CD4-positive, alpha-beta memory T cell (primary cell): ENCODE measurements around the gene CALHM2. TPM values are rescaled to one million over a fixed set of nuclear protein-coding genes. Genes with fewer than 3 reads are reported as not detected.
A peak's percentile ranks its signal among the peaks of the same experiment; 100 is the strongest.

Source experiments
- CTCF ChIA-PET: fragments of 350-600 bp; sonication (Branson Sonifier 250); formaldehyde crosslinking; loops from one replicate; lab custom pipeline; 2021; ENCODE audit warnings: inconsistent platforms; ENCODE audit not compliant: partially characterized antibody; lab: Charles Lee
- POLR2A ChIA-PET: fragments of 350-600 bp; sonication (Branson Sonifier 250); formaldehyde crosslinking; loops from one replicate; lab custom pipeline; 2021; ENCODE audit not compliant: partially characterized antibody; lab: Charles Lee
- DNase-seq, 5 donors: peaks; one replicate each; pipeline versions ENCODE4 v3.0.0 to v3.0.0-alpha.2; 2020 to 2022; ENCODE audit warnings: mixed read lengths in 1 of 5
- H3K27ac ChIP-seq: one replicate; pipeline ENCODE4 v1.7.0; 2013; ENCODE audit warnings: low read depth, low read length
- H3K27me3 ChIP-seq: 2 replicates; pipeline ENCODE4 v1.7.0; 2013; ENCODE audit warnings: mild to moderate bottlenecking, low read length, moderate library complexity; ENCODE audit not compliant: insufficient read depth
- H3K36me3 ChIP-seq: 2 replicates; pipeline ENCODE4 v1.7.0; 2013; ENCODE audit warnings: mild to moderate bottlenecking, low read length, moderate library complexity; ENCODE audit not compliant: insufficient read depth
- H3K4me1 ChIP-seq: 2 replicates; pipeline ENCODE4 v1.7.0; 2013; ENCODE audit warnings: mild to moderate bottlenecking, low read length, moderate library complexity; ENCODE audit not compliant: insufficient read depth
- H3K4me3 ChIP-seq, 2 donors: one replicate each; pipeline ENCODE4 v1.7.0; 2013; ENCODE audit warnings: low read length in 2 of 2, mild to moderate bottlenecking in 1 of 2
- H3K9me3 ChIP-seq, 2 donors: one replicate each; pipeline ENCODE4 v1.7.0; 2013; ENCODE audit warnings: low read length in 2 of 2, control low read depth in 1 of 2; ENCODE audit not compliant: control insufficient read depth in 1 of 2
- H3K27ac Mint-ChIP-seq, 7 donors: one replicate each; pipeline ENCODE4 v1.8.0; 2020 to 2021; ENCODE audit warnings: mixed read lengths in 7 of 7, mild to moderate bottlenecking in 6 of 7, inconsistent platforms in 3 of 7, moderate library complexity in 3 of 7
- H3K27me3 Mint-ChIP-seq, 2 donors: one replicate each; pipeline ENCODE4 v1.8.0; 2020 to 2021; ENCODE audit warnings: mixed read lengths in 2 of 2
- H3K36me3 Mint-ChIP-seq, 2 donors: one replicate each; pipeline ENCODE4 v1.8.0; 2020 to 2021; ENCODE audit warnings: mixed read lengths in 2 of 2, inconsistent platforms in 1 of 2, mild to moderate bottlenecking in 1 of 2
- H3K4me1 Mint-ChIP-seq, 4 donors: one replicate each; pipeline ENCODE4 v1.8.0; 2020 to 2021; ENCODE audit warnings: mixed read lengths in 4 of 4, mild to moderate bottlenecking in 1 of 4
- H3K4me3 Mint-ChIP-seq, 8 donors: one replicate each; pipeline ENCODE4 v1.8.0; 2020 to 2021; ENCODE audit warnings: mixed read lengths in 8 of 8, mild to moderate bottlenecking in 7 of 8, moderate library complexity in 6 of 8, inconsistent platforms in 3 of 8
- H3K9me3 Mint-ChIP-seq, 8 donors: one replicate each; pipeline ENCODE4 v1.8.0; 2020 to 2021; ENCODE audit warnings: mixed read lengths in 8 of 8, mild to moderate bottlenecking in 5 of 8, inconsistent platforms in 3 of 8, moderate library complexity in 1 of 8
- intact Hi-C: fragments of 100-400 bp; cut with micrococcal nuclease; formaldehyde crosslinking; loops from one replicate; pipeline ENCODE4 v1.15.1; 2023
- polyA plus RNA-seq, 2 donors: library from polyadenylated mRNA; unstranded; fragments of 300-500 nt; fragmentation: Illumina TruSeq; gene quantifications; one replicate each; pipeline ENCODE4 v1.2.3, GENCODE V29; 2021
- total RNA-seq, 2 experiments: library from RNA; stranded (reverse); gene quantifications; one replicate each; pipeline ENCODE4 v1.2.3, GENCODE V29; 2021

The CALHM2 gene
- total and polyA plus RNA-seq, 4 experiments from 2014 or later = 40.3 to 84.6 (median 72.7) TPM

DNA sequence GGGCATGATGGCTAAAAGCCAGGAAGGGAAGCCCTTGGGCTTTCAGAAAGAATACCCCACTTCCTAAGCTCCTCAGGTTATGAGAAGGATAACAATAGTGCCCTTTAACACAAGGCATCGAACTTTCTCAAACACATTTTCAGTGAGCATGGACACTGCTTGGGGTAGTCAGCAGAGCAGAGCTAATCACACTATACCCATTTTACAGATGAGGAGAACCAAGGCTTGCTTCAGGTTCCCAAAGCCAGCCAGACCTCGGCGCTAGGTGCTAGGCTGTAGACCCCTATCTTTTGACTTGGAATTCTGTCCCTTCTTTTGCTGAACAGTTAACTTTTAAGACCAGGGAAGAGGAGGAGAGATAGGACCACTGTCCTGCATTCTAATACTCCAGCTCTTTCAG, 43.2 kb upstream of the CALHM2 start:
- no peak overlapping the region for H3K4me3 ChIP-seq
- DNase-seq = no peak
- intact Hi-C loops = no loop called here
- ChIA-PET POLR2A (no interaction called here), CTCF (interaction anchor here (1.7 to 1.8 kb wide), 2 partner anchors 8 to 9 kb away, joined by 6 read pairs; no protein-coding TSS in a partner anchor)
- H3K9me3 Mint-ChIP-seq = peaks cover 0 to 1% (median 0%) of the 10 kb centered on the region in 8 donors
- H3K27me3 Mint-ChIP-seq = peaks cover 25 to 28% of the 10 kb centered on the region in 2 donors
- peaks cover 20% of the 10 kb centered on the region for H3K4me1 ChIP-seq
- no peaks in the 10 kb centered on the region for H3K9me3 ChIP-seq
- peaks cover 19% of the 10 kb centered on the region for H3K27me3 ChIP-seq
- H3K27ac Mint-ChIP-seq = no peak overlapping the region
- peaks cover 5 to 31% (median 18%) of the 10 kb centered on the region in 4 donors for H3K4me1 Mint-ChIP-seq
- H3K36me3 Mint-ChIP-seq = no peaks in the 10 kb centered on the region
- peak overlapping the region in 7 of 8 donors; percentile 21 to 80 (median 73) for H3K4me3 Mint-ChIP-seq
- H3K36me3 ChIP-seq = no peaks in the 10 kb centered on the region
- H3K27ac ChIP-seq = no peak overlapping the region

- Histone ChIP-seq H3K27me3 (peaks cover 19% of the 10 kb centered on the region), H3K27ac (no peak overlapping the region), H3K9me3 (no peaks in the 10 kb centered on the region), H3K4me3 (peak overlapping the region in 1 of 2 donors; percentile 32), H3K4me1 (peaks cover 21% of the 10 kb centered on the region), H3K36me3 (no peaks in the 10 kb centered on the region)
- Mint-ChIP-seq H3K4me3 (peak overlapping the region; percentile 61 to 80 (median 76)), H3K36me3 (no peaks in the 10 kb centered on the region), H3K4me1 (peaks cover 6 to 36% (median 20%) of the 10 kb centered on the region in 4 donors), H3K9me3 (peaks cover 0 to 1% (median 0%) of the 10 kb centered on the region in 8 donors), H3K27me3 (peaks cover 22 to 27% of the 10 kb centered on the region in 2 donors), H3K27ac (no peak overlapping the region)
- DNase-seq = peak in 4 of 5 donors; percentile 16 to 48 (median 30)
- CTCF ChIA-PET = interaction anchor here (1.8 to 2.5 kb wide), 3 partner anchors 9 to 77 kb away, joined by 6 to 13 read pairs (median 9); no protein-coding TSS in a partner anchor
- intact Hi-C loops = no loop called here
- POLR2A ChIA-PET = interaction anchor here (1.6 kb wide), 1 partner anchor 90 kb away, joined by 4 read pairs; no protein-coding TSS in a partner anchor
Measured at GRCh38 chr10:103493916-103494877, 42.0 kb upstream of the CALHM2 start.

- peak within 1 kb of the TSS; percentile 81 to 91 (median 84) for H3K4me3 Mint-ChIP-seq
- H3K9me3 Mint-ChIP-seq = peaks cover 0 to 1% (median 0%) of the 10 kb centered on the region in 8 donors
- peaks cover 21% of the 10 kb centered on the region for H3K4me1 ChIP-seq
- H3K4me1 Mint-ChIP-seq = peaks cover 6 to 36% (median 20%) of the 10 kb centered on the region in 4 donors
- CTCF ChIA-PET = interaction anchor here (1.8 to 2.5 kb wide), 3 partner anchors 10 to 160 kb away, joined by 5 to 13 read pairs (median 9); no protein-coding TSS in a partner anchor
- no peaks in the 10 kb centered on the region for H3K36me3 Mint-ChIP-seq
- intact Hi-C loops = no loop called here
- no peaks in the 10 kb centered on the region for H3K36me3 ChIP-seq
- DNase-seq = peak in 4 of 5 donors; percentile 26 to 59 (median 26)
- H3K27me3 Mint-ChIP-seq = peaks cover 22 to 27% of the 10 kb centered on the region in 2 donors
- peak within 1 kb of the TSS in 1 of 2 donors; percentile 32 for H3K4me3 ChIP-seq
- H3K27ac ChIP-seq = no peak within 1 kb of the TSS
- peaks cover 19% of the 10 kb centered on the region for H3K27me3 ChIP-seq
- POLR2A ChIA-PET = interaction anchor here (0.7 to 1.6 kb wide), 2 partner anchors 14 to 91 kb away, joined by 3 to 4 read pairs; no protein-coding TSS in a partner anchor
- no peaks in the 10 kb centered on the region for H3K9me3 ChIP-seq
- H3K27ac Mint-ChIP-seq = peak within 1 kb of the TSS in 5 of 7 donors; percentile 21 to 78 (median 36)
Measured at GRCh38 chr10:103493362-103493915, 41.3 kb upstream of the CALHM2 start, which contains the start of gene NEURL1. Gene NEURL1 (plus strand): TSS chr10:103493705. CDS start chr10:103494388, 683 bp downstream.

DNA sequence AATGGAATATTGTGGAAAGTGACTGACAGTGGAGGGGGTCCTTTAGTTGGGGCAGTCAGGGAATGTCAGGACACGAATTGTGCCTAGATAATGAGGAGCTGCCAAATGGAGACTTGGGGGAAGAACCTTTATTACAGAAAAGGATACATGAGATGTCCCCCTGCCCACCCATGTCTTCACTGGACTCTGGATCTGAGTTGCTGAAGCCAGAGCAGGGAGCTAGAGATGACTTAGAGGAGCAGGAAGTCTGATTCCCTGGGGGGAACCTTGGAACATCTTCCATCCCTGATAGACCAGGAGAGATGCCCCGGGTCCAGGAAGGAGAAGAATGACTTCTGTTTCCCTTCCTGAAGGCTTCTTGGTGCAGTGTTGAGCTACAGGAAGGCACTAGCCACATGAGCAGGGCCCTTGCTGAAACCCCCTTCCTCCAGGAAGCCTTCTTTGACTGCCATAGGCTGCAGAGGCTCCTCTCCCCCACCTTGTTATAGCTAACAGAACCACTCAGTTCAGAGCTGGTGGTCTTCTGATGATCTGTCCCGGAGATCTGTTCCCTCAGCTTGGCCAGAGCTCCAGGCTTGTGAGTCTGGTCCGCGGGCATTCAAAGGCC, 40.6 kb upstream of the CALHM2 start:
- intact Hi-C loops = no loop called here
- peak overlapping the region in 2 of 7 donors; percentile 21 to 46 for H3K27ac Mint-ChIP-seq
- H3K4me1 ChIP-seq = peaks cover 21% of the 10 kb centered on the region

GRCh38 chr10:103491729-103492364, 39.7 kb upstream of the CALHM2 start:
- no peak for DNase-seq
- Histone ChIP-seq H3K27ac (no peak overlapping the region), H3K4me1 (peaks cover 21% of the 10 kb centered on the region), H3K4me3 (no peak overlapping the region), H3K36me3 (no peaks in the 10 kb centered on the region), H3K9me3 (no peaks in the 10 kb centered on the region), H3K27me3 (peaks cover 19% of the 10 kb centered on the region)
- POLR2A ChIA-PET = no interaction called here
- intact Hi-C loops = no loop called here
- H3K9me3 Mint-ChIP-seq = no peaks in the 10 kb centered on the region
- peak overlapping the region in 4 of 8 donors; percentile 1 to 91 (median 42) for H3K4me3 Mint-ChIP-seq
- CTCF ChIA-PET = interaction anchor here (1.1 to 2.7 kb wide), 6 partner anchors 8 to 656 kb away, joined by 4 to 13 read pairs (median 6); no protein-coding TSS in a partner anchor
- H3K36me3 Mint-ChIP-seq = no peaks in the 10 kb centered on the region
- peak overlapping the region in 1 of 7 donors; percentile 8 for H3K27ac Mint-ChIP-seq
- H3K27me3 Mint-ChIP-seq = peaks cover 19 to 20% of the 10 kb centered on the region in 2 donors
- H3K4me1 Mint-ChIP-seq = peaks cover 6 to 36% (median 20%) of the 10 kb centered on the region in 4 donors

More for the DNA sequence above, 40.6 kb upstream of the CALHM2 start:
- no peak overlapping the region for H3K27ac ChIP-seq
- Mint-ChIP-seq H3K9me3 (peaks cover 0 to under 1% (median 0%) of the 10 kb centered on the region in 8 donors), H3K36me3 (no peaks in the 10 kb centered on the region), H3K27me3 (peaks cover 22 to 26% of the 10 kb centered on the region in 2 donors), H3K4me3 (peak overlapping the region; percentile 81 to 91 (median 84)), H3K4me1 (peaks cover 6 to 36% (median 20%) of the 10 kb centered on the region in 4 donors)
- H3K36me3 ChIP-seq = no peaks in the 10 kb centered on the region
- ChIA-PET CTCF (interaction anchor here (1.1 to 2.5 kb wide), 5 partner anchors 9 to 657 kb away, joined by 4 to 13 read pairs (median 6); no protein-coding TSS in a partner anchor), POLR2A (interaction anchor here (0.7 to 1.6 kb wide), 2 partner anchors 14 to 91 kb away, joined by 3 to 4 read pairs; no protein-coding TSS in a partner anchor)
- no peaks in the 10 kb centered on the region for H3K9me3 ChIP-seq
- H3K4me3 ChIP-seq = peak overlapping the region in 1 of 2 donors; percentile 30
- DNase-seq = no peak
- H3K27me3 ChIP-seq = peaks cover 19% of the 10 kb centered on the region

GRCh38 chr10:103490986-103491314, 38.8 kb upstream of the CALHM2 start:
- Mint-ChIP-seq H3K36me3 (no peaks in the 10 kb centered on the region), H3K27ac (peak overlapping the region in 3 of 7 donors; percentile 4 to 17 (median 8)), H3K9me3 (no peaks in the 10 kb centered on the region), H3K27me3 (peaks cover 18 to 20% of the 10 kb centered on the region in 2 donors), H3K4me1 (peaks cover 6 to 36% (median 20%) of the 10 kb centered on the region in 4 donors), H3K4me3 (peak overlapping the region in 1 of 8 donors; percentile 10)
- no peaks in the 10 kb centered on the region for H3K36me3 ChIP-seq
- H3K4me1 ChIP-seq = peaks cover 21% of the 10 kb centered on the region
- intact Hi-C loops = no loop called here
- H3K4me3 ChIP-seq = no peak overlapping the region
- ChIA-PET CTCF (interaction anchor here (0.5 to 9.3 kb wide), 3 partner anchors 8 to 73 kb away, joined by 3 to 268 read pairs (median 7); no protein-coding TSS in a partner anchor), POLR2A (interaction anchor here (1.3 kb wide), 1 partner anchor 72 kb away, joined by 3 read pairs; no protein-coding TSS in a partner anchor)
- no peaks in the 10 kb centered on the region for H3K9me3 ChIP-seq
- peaks cover 19% of the 10 kb centered on the region for H3K27me3 ChIP-seq
- no peak for DNase-seq
- no peak overlapping the region for H3K27ac ChIP-seq
